Measurements from ENCODE around the gene OSBPL1A. TPM values are rescaled to one million over a fixed set of nuclear protein-coding genes. Genes with fewer than 3 reads are reported as not detected.

The OSBPL1A gene
- total RNA-seq, 1 donor from 2014 or later, result 82.8 TPM

DNA sequence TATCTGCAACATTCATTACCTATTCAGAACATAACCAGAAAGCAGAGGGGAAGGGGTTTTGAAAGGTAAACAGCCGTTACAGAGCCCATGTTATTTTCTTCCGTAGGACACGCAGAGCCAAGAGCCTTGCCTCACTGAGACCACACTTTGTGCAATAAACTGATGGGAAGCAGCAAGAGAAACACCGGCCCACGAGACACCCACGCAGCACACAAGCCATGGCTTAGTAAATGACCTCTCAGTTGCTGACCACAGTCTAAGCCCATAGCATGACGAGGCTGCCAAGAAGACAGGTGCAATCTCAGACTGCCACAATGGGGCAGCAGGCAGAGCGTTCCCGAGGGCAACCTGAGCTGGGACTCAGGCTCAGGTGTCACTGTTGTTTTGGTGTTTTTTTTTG, 199.2 kb downstream of the OSBPL1A start:
- DNase-seq, result no peak
- Histone ChIP-seq H3K27me3 (ENCODE audit: low read depth) (no peaks in the 10 kb centered on the region), H3K36me3 (peaks cover 16% of the 10 kb centered on the region), H3K4me3 (no peak overlapping the region), H3K4me1 (peaks cover 44% of the 10 kb centered on the region), H3K9me3 (replicated peaks) (no peaks in the 10 kb centered on the region), H3K27ac (replicated peaks) (no peak overlapping the region)
- intact Hi-C loops (cut with micrococcal nuclease), result no loop called here
- TF ChIP-seq, protein P1, sequence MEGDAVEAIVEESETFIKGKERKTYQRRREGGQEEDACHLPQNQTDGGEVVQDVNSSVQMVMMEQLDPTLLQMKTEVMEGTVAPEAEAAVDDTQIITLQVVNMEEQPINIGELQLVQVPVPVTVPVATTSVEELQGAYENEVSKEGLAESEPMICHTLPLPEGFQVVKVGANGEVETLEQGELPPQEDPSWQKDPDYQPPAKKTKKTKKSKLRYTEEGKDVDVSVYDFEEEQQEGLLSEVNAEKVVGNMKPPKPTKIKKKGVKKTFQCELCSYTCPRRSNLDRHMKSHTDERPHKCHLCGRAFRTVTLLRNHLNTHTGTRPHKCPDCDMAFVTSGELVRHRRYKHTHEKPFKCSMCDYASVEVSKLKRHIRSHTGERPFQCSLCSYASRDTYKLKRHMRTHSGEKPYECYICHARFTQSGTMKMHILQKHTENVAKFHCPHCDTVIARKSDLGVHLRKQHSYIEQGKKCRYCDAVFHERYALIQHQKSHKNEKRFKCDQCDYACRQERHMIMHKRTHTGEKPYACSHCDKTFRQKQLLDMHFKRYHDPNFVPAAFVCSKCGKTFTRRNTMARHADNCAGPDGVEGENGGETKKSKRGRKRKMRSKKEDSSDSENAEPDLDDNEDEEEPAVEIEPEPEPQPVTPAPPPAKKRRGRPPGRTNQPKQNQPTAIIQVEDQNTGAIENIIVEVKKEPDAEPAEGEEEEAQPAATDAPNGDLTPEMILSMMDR (IDR thresholded peaks at IDR 0.05; ENCODE audit: borderline replicate concordance), result no peak

DNA sequence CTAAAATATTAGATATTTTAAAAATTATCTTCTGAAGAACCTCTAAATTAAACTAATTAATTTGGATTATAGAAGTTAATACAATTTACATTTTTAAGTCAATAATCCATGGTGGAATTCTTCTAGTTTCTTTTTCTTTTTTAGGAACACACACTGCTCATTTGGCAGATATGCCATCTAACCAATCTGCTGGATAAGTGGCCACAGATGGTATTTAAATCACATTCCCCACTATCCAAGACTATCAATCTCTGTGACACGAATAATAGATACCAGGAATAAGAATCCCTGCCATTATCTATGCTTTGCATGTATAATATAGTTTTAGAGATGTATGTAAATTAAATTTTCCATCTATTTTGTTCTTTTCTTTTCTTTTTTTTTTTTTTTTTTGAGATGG, 200.2 kb downstream of the OSBPL1A start:
- TF ChIP-seq, protein P1 (IDR thresholded peaks at IDR 0.05; ENCODE audit: borderline replicate concordance), result no peak
- no peak overlapping the region for H3K27ac ChIP-seq (replicated peaks)
- peaks cover 16% of the 10 kb centered on the region for H3K36me3 ChIP-seq
- peaks cover 42% of the 10 kb centered on the region for H3K4me1 ChIP-seq
- H3K4me3 ChIP-seq, result no peak overlapping the region
- no peak for DNase-seq
- no peaks in the 10 kb centered on the region for H3K27me3 ChIP-seq (ENCODE audit: low read depth)
- intact Hi-C loops (cut with micrococcal nuclease), result no loop called here
- H3K9me3 ChIP-seq (replicated peaks), result no peaks in the 10 kb centered on the region

DNA sequence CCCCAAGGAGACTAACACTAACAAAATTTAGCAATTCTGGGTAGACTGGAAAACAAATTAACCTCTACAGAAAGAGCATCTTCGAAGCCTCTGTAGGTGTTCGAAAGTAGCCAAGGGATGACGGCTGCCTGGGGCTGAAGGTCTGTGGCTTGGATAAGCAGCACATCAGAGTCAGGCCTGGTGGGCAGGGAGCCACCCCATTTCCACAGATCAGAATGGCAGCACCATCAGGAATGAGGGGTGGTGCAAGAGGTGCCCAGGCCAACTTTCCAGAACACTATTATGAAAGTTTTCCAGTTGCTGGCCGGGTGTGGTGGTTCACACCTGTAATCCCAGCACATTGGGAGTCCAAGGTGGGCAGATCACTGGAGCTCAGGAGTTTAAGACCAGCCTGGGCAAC, 200.9 kb downstream of the OSBPL1A start:
- peaks cover 36% of the 10 kb centered on the region for H3K4me1 ChIP-seq
- intact Hi-C loops (cut with micrococcal nuclease), result no loop called here
- no peak overlapping the region for H3K27ac ChIP-seq (replicated peaks)

DNA sequence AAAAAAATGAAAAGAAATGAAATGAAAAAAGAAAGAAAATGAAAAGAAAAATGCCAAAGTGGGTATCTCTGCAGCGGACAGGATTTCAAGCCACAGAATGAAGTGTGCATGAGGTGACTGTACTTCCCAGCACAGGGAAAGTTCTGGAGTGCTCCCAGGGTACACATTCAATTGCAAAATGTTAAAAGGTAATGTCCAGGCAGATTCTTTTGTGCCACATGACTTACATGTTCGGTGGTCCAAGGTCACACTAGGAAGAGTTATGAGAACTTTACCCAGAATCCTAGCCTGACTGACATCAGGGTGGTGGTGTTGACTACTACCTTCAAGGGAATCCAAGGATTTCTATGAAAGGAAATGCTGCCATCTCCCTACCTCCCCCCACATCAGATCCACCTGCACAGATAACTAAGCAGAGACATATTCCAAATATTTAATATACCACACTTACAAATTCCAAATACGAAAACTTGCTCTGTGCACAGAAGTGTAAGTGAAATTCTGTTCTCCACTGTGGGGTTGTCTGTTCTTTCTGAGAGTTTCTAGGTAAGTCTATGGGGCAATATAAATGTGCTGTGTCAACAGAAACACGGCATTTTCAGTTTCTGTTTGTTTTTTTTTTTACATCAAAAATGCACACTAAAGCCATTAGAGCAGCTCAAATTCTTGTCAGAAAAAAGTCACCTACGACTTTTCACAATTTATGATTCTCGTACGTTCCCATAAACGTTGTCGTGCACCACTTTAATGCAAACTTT, 202.1 kb downstream of the OSBPL1A start:
- TF ChIP-seq, protein P1 (IDR thresholded peaks at IDR 0.05; ENCODE audit: borderline replicate concordance), result no peak
- Histone ChIP-seq H3K9me3 (replicated peaks) (no peaks in the 10 kb centered on the region), H3K36me3 (peaks cover 16% of the 10 kb centered on the region), H3K4me3 (no peak overlapping the region), H3K27ac (replicated peaks) (no peak overlapping the region), H3K4me1 (peaks cover 36% of the 10 kb centered on the region), H3K27me3 (ENCODE audit: low read depth) (no peaks in the 10 kb centered on the region)
- intact Hi-C loops (cut with micrococcal nuclease), result no loop called here
- DNase-seq, result no peak

More for the DNA sequence above, 200.9 kb downstream of the OSBPL1A start:
- Histone ChIP-seq H3K9me3 (replicated peaks) (no peaks in the 10 kb centered on the region), H3K36me3 (peaks cover 16% of the 10 kb centered on the region), H3K4me3 (no peak overlapping the region), H3K27me3 (ENCODE audit: low read depth) (no peaks in the 10 kb centered on the region)
- TF ChIP-seq, protein P1 (IDR thresholded peaks at IDR 0.05; ENCODE audit: borderline replicate concordance), result no peak
- no peak for DNase-seq

DNA sequence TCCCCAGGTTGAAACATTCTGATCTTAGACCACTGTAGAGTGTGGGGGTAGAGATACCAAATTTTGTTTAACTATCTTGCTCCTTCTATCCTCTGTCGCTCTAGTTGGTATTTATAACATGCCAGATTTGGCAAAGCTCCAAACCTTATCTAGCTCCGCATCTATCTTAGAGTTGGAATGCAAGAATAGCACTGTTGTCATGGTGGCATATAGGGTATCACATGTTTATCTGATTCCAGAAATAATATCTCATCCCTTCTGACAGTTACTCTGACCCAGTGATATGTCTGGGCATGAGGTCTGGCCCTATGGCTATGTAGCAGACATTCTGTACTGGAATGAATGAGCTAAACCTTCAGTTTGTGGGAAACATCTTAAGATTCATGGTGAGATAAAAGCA, 207.0 kb downstream of the OSBPL1A start:
- Histone ChIP-seq H3K9me3 (replicated peaks) (no peaks in the 10 kb centered on the region), H3K27me3 (ENCODE audit: low read depth) (no peaks in the 10 kb centered on the region), H3K4me3 (no peak overlapping the region), H3K27ac (replicated peaks) (no peak overlapping the region), H3K36me3 (peaks cover 15% of the 10 kb centered on the region), H3K4me1 (peaks cover 49% of the 10 kb centered on the region)
- no peak for DNase-seq
- TF ChIP-seq, protein P1 (IDR thresholded peaks at IDR 0.05; ENCODE audit: borderline replicate concordance), result no peak
- intact Hi-C loops (cut with micrococcal nuclease), result no loop called here
